ENCODE measurements around the gene PCNX3. TPM values are rescaled to one million over a fixed set of nuclear protein-coding genes. Genes with fewer than 3 reads are reported as not detected.

Gene PCNX3
- total RNA-seq, 1 donor from 2014 or later = 45.6 TPM

DNA sequence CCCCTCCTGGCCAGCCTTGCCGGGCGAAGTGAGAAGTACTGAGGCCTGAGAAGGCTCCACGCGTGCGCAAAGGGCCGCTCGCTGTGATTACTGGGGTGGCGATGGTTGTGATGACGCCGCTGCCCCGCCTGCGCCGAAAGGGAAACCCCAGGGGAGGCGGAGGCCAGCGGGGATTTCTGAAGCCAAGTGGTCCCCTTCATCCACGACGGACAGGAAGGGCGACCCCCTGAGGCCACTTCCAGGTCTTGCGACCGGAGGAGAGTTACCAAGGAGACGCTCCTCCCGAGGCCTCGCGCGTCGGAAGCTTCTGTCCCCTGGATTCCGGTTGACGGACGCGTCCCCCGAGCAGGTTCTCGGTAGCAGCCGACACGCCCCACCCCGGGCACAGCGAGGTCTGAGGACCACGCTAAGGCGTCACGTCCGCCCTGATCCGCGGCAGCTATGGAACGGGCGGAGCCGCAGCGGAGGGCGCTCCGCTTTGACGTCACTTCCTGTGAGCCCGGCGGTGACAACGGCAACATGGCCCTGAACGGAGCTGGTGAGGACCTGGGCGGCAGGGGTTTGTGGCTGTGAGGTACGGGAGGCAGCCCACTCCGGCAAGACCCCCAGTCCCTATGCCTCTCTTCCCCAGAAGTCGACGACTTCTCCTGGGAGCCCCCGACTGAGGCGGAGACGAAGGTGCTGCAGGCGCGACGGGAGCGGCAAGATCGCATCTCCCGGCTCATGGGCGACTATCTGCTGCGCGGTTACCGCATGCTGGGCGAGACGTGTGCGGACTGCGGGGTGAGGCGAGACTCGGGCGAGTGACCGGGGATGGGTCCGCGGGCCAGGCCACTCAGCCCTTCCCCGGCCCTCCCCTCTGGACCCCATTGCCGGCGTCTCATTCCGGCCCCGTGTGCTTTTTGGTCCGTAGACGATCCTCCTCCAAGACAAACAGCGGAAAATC lies 45.3 kb upstream of the PCNX3 start, which contains the start of gene ZNRD2:
ZNRD2 (plus strand) TSS at position 505 of the 946 bp plus-strand sequence; CDS start at position 520, 15 bp downstream.
- H3K4me3 ChIP-seq (ENCODE audit: insufficient read depth, low read depth, low read length) = peak within 1 kb of the TSS; percentile 91
- DNase-seq (ENCODE audit: low read depth) = peak; percentile 97
- peak within 1 kb of the TSS; percentile 91 for H3K9ac ChIP-seq (ENCODE audit: low read length)
- no peaks in the 10 kb centered on the region for H3K27me3 ChIP-seq (ENCODE audit: insufficient read depth, low read length)
- H3K4me3 Mint-ChIP-seq (ENCODE audit: unreplicated experiment) = peak within 1 kb of the TSS; percentile 98
- H3K4me1 ChIP-seq (ENCODE audit: insufficient read depth, low read length) = peaks cover 56% of the 10 kb centered on the region
- peaks cover 2% of the 10 kb centered on the region for H3K36me3 Mint-ChIP-seq (ENCODE audit: low read depth, unreplicated experiment)
- H3K4me1 Mint-ChIP-seq (ENCODE audit: low read depth, unreplicated experiment) = peaks cover 29% of the 10 kb centered on the region
- no peaks in the 10 kb centered on the region for H3K9me3 Mint-ChIP-seq (ENCODE audit: unreplicated experiment)
- no peaks in the 10 kb centered on the region for H3K36me3 ChIP-seq (ENCODE audit: insufficient read depth, low read length)
- peak within 1 kb of the TSS; percentile 87 for H3K27ac Mint-ChIP-seq (ENCODE audit: unreplicated experiment)
- H4K20me1 ChIP-seq (ENCODE audit: insufficient read depth, low read length) = peaks cover 28% of the 10 kb centered on the region
- H3K9me3 ChIP-seq (ENCODE audit: insufficient read depth, low read depth, low read length) = no peaks in the 10 kb centered on the region
- peak within 1 kb of the TSS; percentile 85 for H2AFZ ChIP-seq (ENCODE audit: low read depth, low read length)
- peaks cover 58% of the 10 kb centered on the region for H3K79me2 ChIP-seq (ENCODE audit: insufficient read depth, low read length)
- peak within 1 kb of the TSS; percentile 98 for H3K4me2 ChIP-seq (ENCODE audit: low read length)
- H3K27me3 Mint-ChIP-seq (ENCODE audit: low read depth, unreplicated experiment) = no peaks in the 10 kb centered on the region
- no peak for FAIRE-seq
- peak within 1 kb of the TSS; percentile 72 for H3K27ac ChIP-seq (ENCODE audit: low read depth, low read length)
- TF ChIP-seq, protein P1, sequence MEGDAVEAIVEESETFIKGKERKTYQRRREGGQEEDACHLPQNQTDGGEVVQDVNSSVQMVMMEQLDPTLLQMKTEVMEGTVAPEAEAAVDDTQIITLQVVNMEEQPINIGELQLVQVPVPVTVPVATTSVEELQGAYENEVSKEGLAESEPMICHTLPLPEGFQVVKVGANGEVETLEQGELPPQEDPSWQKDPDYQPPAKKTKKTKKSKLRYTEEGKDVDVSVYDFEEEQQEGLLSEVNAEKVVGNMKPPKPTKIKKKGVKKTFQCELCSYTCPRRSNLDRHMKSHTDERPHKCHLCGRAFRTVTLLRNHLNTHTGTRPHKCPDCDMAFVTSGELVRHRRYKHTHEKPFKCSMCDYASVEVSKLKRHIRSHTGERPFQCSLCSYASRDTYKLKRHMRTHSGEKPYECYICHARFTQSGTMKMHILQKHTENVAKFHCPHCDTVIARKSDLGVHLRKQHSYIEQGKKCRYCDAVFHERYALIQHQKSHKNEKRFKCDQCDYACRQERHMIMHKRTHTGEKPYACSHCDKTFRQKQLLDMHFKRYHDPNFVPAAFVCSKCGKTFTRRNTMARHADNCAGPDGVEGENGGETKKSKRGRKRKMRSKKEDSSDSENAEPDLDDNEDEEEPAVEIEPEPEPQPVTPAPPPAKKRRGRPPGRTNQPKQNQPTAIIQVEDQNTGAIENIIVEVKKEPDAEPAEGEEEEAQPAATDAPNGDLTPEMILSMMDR (IDR thresholded peaks at IDR 0.05; ENCODE audit: insufficient read depth, low read depth, low read length) = peak; percentile 37
- TF ChIP-seq EZH2 (IDR thresholded peaks at IDR 0.05; ENCODE audit: insufficient read depth, low read length) = no peak

DNA sequence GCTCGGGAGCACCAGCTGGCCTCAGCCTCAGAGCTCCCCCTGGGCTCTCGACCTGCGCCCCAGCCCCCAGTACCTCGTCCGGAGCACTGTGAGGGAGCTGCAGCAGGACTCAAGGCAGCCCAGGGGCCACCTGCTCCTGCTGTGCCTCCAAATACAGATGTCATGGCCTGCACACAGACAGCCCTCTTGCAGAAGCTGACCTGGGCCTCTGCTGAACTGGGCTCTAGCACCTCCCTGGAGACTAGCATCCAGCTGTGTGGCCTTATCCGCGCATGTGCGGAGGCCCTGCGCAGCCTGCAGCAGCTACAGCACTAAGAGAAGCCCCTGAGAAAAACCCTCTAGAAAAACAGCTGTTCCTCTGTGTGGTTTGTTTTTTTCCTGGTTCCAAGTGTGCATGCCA lies 44.2 kb upstream of the PCNX3 start:
- peaks cover 58% of the 10 kb centered on the region for H3K79me2 ChIP-seq (ENCODE audit: insufficient read depth, low read length)
- no peaks in the 10 kb centered on the region for H3K36me3 ChIP-seq (ENCODE audit: insufficient read depth, low read length)
- peaks cover 30% of the 10 kb centered on the region for H4K20me1 ChIP-seq (ENCODE audit: insufficient read depth, low read length)
- H2AFZ ChIP-seq (ENCODE audit: low read depth, low read length) = no peak overlapping the region
- DNase-seq (ENCODE audit: low read depth) = no peak
- peak overlapping the region; percentile 85 for H3K27ac Mint-ChIP-seq (ENCODE audit: unreplicated experiment)
- TF ChIP-seq, protein P1 (IDR thresholded peaks at IDR 0.05; ENCODE audit: insufficient read depth, low read depth, low read length) = no peak
- TF ChIP-seq EZH2 (IDR thresholded peaks at IDR 0.05; ENCODE audit: insufficient read depth, low read length) = no peak
- no peak for FAIRE-seq
- H3K4me1 Mint-ChIP-seq (ENCODE audit: low read depth, unreplicated experiment) = peaks cover 30% of the 10 kb centered on the region
- no peaks in the 10 kb centered on the region for H3K27me3 ChIP-seq (ENCODE audit: insufficient read depth, low read length)
- peak overlapping the region; percentile 98 for H3K4me3 Mint-ChIP-seq (ENCODE audit: unreplicated experiment)
- H3K27me3 Mint-ChIP-seq (ENCODE audit: low read depth, unreplicated experiment) = no peaks in the 10 kb centered on the region
- H3K4me3 ChIP-seq (ENCODE audit: insufficient read depth, low read depth, low read length) = peak overlapping the region; percentile 91
- H3K4me2 ChIP-seq (ENCODE audit: low read length) = peak overlapping the region; percentile 98
- H3K9ac ChIP-seq (ENCODE audit: low read length) = peak overlapping the region; percentile 91
- peaks cover 2% of the 10 kb centered on the region for H3K36me3 Mint-ChIP-seq (ENCODE audit: low read depth, unreplicated experiment)
- H3K27ac ChIP-seq (ENCODE audit: low read depth, low read length) = peak overlapping the region; percentile 37
- H3K4me1 ChIP-seq (ENCODE audit: insufficient read depth, low read length) = peaks cover 53% of the 10 kb centered on the region
- no peaks in the 10 kb centered on the region for H3K9me3 Mint-ChIP-seq (ENCODE audit: unreplicated experiment)
- no peaks in the 10 kb centered on the region for H3K9me3 ChIP-seq (ENCODE audit: insufficient read depth, low read depth, low read length)
